Measurements from ENCODE around the gene ABHD2. TPM values are rescaled to one million over a fixed set of nuclear protein-coding genes. Genes with fewer than 3 reads are reported as not detected.
A peak's percentile ranks its signal among the peaks of the same experiment; 100 is the strongest.

The ABHD2 gene
- polyA plus RNA-seq, 1 experiment: 69.6 TPM

DNA sequence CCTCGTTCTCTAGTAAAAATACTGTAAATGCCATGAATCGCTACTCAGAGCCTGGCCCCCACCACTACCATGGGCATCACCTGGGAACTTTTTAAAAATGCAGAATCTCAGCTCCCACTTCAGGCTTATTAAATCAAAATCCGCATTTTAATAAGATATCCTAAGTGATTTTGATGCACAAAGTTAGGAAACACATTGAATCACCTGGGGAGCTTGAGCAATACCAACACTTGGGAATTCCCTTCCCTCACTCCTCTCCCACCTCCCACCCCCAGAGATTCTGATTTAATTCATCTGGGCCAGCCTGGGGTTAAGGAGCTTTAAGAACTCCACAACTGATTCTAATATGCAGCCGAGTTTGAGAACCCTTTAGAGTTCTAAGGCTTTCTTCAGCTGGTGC is 106.4 kb downstream of the ABHD2 start:
- POLR2A ChIA-PET: no interaction called here
- DNase-seq (ENCODE audit: low read depth): no peak
- H3K4me3 ChIP-seq (ENCODE audit: low read depth, low read length): no peak overlapping the region
- CTCF ChIA-PET: interaction anchor here (0.8 to 8.5 kb wide), 6 partner anchors 12 to 290 kb away, joined by 3 to 61 read pairs (median 4); no protein-coding TSS in a partner anchor
- no peak for TF ChIP-seq CTCF (IDR thresholded peaks at IDR 0.05; ENCODE audit: insufficient read depth, low read depth, low read length)
- peaks cover 2% of the 10 kb centered on the region for H3K36me3 ChIP-seq (ENCODE audit: control insufficient read depth, insufficient read depth, low read length)
- H3K27me3 ChIP-seq (ENCODE audit: control insufficient read depth, insufficient read depth, low read length): no peaks in the 10 kb centered on the region

DNA sequence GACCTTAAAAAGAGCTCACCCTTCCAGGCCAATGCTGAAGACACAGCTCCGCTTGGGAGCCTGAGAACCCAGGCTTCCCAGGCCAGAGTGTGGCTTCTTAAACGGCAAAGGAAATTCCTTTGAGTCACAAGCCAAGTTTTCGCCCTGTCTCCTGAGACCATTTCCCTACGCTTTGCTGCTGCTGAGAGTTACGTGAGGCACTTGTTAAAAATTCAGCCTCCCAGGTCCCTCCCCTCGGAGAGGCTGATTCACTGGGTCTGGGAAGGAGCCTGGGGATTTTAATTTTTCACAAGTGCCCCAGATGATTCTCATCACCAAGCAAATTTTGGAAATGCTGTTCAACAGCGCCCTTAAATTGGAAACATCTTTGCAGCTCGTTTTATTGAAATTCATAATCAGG is 107.6 kb downstream of the ABHD2 start:
- ChIA-PET POLR2A (interaction anchor here (0.9 kb wide), 1 partner anchor 143 kb away, joined by 3 read pairs; no protein-coding TSS in a partner anchor), CTCF (interaction anchor here (0.8 to 8.5 kb wide), 6 partner anchors 11 to 291 kb away, joined by 3 to 61 read pairs (median 5); no protein-coding TSS in a partner anchor)
- Histone ChIP-seq H3K27me3 (ENCODE audit: control insufficient read depth, insufficient read depth, low read length) (no peaks in the 10 kb centered on the region), H3K36me3 (ENCODE audit: control insufficient read depth, insufficient read depth, low read length) (peaks cover 2% of the 10 kb centered on the region), H3K4me3 (ENCODE audit: low read depth, low read length) (no peak overlapping the region)
- DNase-seq (ENCODE audit: low read depth): peak; percentile 62
- no peak for TF ChIP-seq CTCF (IDR thresholded peaks at IDR 0.05; ENCODE audit: insufficient read depth, low read depth, low read length)

GRCh38 chr15:89196241-89196640 is 108.0 kb downstream of the ABHD2 start:
- ChIA-PET POLR2A (interaction anchor here (0.9 kb wide), 1 partner anchor 144 kb away, joined by 3 read pairs; no protein-coding TSS in a partner anchor), CTCF (interaction anchor here (1.5 to 8.5 kb wide), 4 partner anchors 10 to 291 kb away, joined by 4 to 61 read pairs (median 6); no protein-coding TSS in a partner anchor)
- Histone ChIP-seq H3K27me3 (ENCODE audit: control insufficient read depth, insufficient read depth, low read length) (no peaks in the 10 kb centered on the region), H3K4me3 (ENCODE audit: low read depth, low read length) (no peak overlapping the region), H3K36me3 (ENCODE audit: control insufficient read depth, insufficient read depth, low read length) (peaks cover 2% of the 10 kb centered on the region; the same call in 1 of the 2 replicates)
- TF ChIP-seq CTCF (IDR thresholded peaks at IDR 0.05; ENCODE audit: insufficient read depth, low read depth, low read length): no peak
- no peak for DNase-seq (ENCODE audit: low read depth)

GRCh38 chr15:89196994-89197393 is 108.7 kb downstream of the ABHD2 start:
- POLR2A ChIA-PET: no interaction called here
- TF ChIP-seq CTCF (IDR thresholded peaks at IDR 0.05; ENCODE audit: insufficient read depth, low read depth, low read length): no peak

DNA sequence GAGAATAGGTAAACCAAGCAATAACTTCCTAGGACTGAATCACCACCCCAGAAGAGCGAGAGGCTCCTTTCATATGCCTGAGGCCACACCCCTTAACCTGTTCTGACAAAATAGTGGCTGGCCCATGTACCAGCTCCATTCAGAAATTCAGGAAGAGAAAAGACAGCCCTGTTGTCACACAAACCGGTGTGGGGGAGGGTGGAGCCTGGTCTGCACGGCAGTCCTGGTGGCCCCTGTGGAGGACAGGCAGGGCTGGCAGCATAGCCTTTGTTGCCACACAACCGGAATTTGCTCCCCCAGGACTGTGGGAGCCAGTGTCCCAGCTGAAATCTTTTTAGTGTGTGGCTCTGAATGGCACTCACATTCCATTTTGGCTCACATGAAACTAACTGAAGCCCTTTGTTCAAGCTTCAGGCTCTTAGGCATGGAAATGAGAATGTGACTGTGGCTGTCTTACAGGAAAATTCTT is 109.3 kb downstream of the ABHD2 start:
- Histone ChIP-seq H3K4me3 (ENCODE audit: low read depth, low read length) (no peak overlapping the region), H3K27me3 (ENCODE audit: control insufficient read depth, insufficient read depth, low read length) (no peaks in the 10 kb centered on the region), H3K36me3 (ENCODE audit: control insufficient read depth, insufficient read depth, low read length) (peaks cover 2% of the 10 kb centered on the region; the same call in 1 of the 2 replicates)
- no peak for DNase-seq (ENCODE audit: low read depth)
- ChIA-PET CTCF (interaction anchor here (1.3 to 8.5 kb wide), 2 partner anchors 9 to 161 kb away, joined by 5 to 61 read pairs; no protein-coding TSS in a partner anchor), POLR2A (no interaction called here)
- no peak for TF ChIP-seq CTCF (IDR thresholded peaks at IDR 0.05; ENCODE audit: insufficient read depth, low read depth, low read length)

More at GRCh38 chr15:89196994-89197393, 108.7 kb downstream of the ABHD2 start:
- Histone ChIP-seq H3K4me3 (ENCODE audit: low read depth, low read length) (no peak overlapping the region), H3K27me3 (ENCODE audit: control insufficient read depth, insufficient read depth, low read length) (no peaks in the 10 kb centered on the region), H3K36me3 (ENCODE audit: control insufficient read depth, insufficient read depth, low read length) (peaks cover 2% of the 10 kb centered on the region; the same call in 1 of the 2 replicates)
- CTCF ChIA-PET: interaction anchor here (1.3 to 8.5 kb wide), 3 partner anchors 10 to 162 kb away, joined by 4 to 61 read pairs (median 5); no protein-coding TSS in a partner anchor
- no peak for DNase-seq (ENCODE audit: low read depth)
